ENCODE results near the gene STAMBPL1. TPM values are rescaled to one million over a fixed set of nuclear protein-coding genes. Genes with fewer than 3 reads are reported as not detected.

Gene STAMBPL1
- total and polyA plus RNA-seq, 2 experiments from 2014 or later: 7.9 to 36.0 TPM

- TF ChIP-seq CTCF (IDR thresholded peaks at IDR 0.05; ENCODE audit: low read depth, low read length): no peak
- H3K9me3 ChIP-seq (ENCODE audit: low read depth): no peaks in the 10 kb centered on the region
- H3K4me3 ChIP-seq: no peak overlapping the region
- no peak for DNase-seq (ENCODE audit: low read depth in 1 of 2, low spot score in 1 of 2)
- no peaks in the 10 kb centered on the region for H3K27me3 ChIP-seq
- no peaks in the 10 kb centered on the region for H3K36me3 ChIP-seq
- peaks cover 18% of the 10 kb centered on the region for H3K4me1 ChIP-seq (ENCODE audit: low read depth)
- H3K27ac ChIP-seq: no peak overlapping the region
Observed at GRCh38 chr10:88899886-88900285, 19.8 kb downstream of the STAMBPL1 start.

- H3K4me1 ChIP-seq (ENCODE audit: low read depth): peaks cover 15% of the 10 kb centered on the region
- H3K36me3 ChIP-seq: no peaks in the 10 kb centered on the region
- no peak overlapping the region for H3K27ac ChIP-seq
- H3K9me3 ChIP-seq (ENCODE audit: low read depth): no peaks in the 10 kb centered on the region
- no peaks in the 10 kb centered on the region for H3K27me3 ChIP-seq
- no peak overlapping the region for H3K4me3 ChIP-seq
- no peak for DNase-seq (ENCODE audit: low read depth in 1 of 2, low spot score in 1 of 2)
- TF ChIP-seq CTCF (IDR thresholded peaks at IDR 0.05; ENCODE audit: low read depth, low read length): no peak
Observed at GRCh38 chr10:88901206-88901983, 21.4 kb downstream of the STAMBPL1 start.

- DNase-seq (ENCODE audit: low read depth in 1 of 2, low spot score in 1 of 2): no peak
- no peaks in the 10 kb centered on the region for H3K27me3 ChIP-seq
- no peaks in the 10 kb centered on the region for H3K9me3 ChIP-seq (ENCODE audit: low read depth)
- H3K36me3 ChIP-seq: no peaks in the 10 kb centered on the region
- H3K27ac ChIP-seq: no peak overlapping the region
- TF ChIP-seq CTCF (IDR thresholded peaks at IDR 0.05; ENCODE audit: low read depth, low read length): no peak
- H3K4me1 ChIP-seq (ENCODE audit: low read depth): peaks cover 7% of the 10 kb centered on the region
- H3K4me3 ChIP-seq: no peak overlapping the region
Observed at GRCh38 chr10:88901984-88902789, 22.1 kb downstream of the STAMBPL1 start.

- H3K4me1 ChIP-seq (ENCODE audit: low read depth): no peaks in the 10 kb centered on the region
- no peaks in the 10 kb centered on the region for H3K27me3 ChIP-seq
- no peaks in the 10 kb centered on the region for H3K36me3 ChIP-seq
- no peak for DNase-seq (ENCODE audit: low read depth in 1 of 2, low spot score in 1 of 2)
- no peak for TF ChIP-seq CTCF (IDR thresholded peaks at IDR 0.05; ENCODE audit: low read depth, low read length)
- H3K9me3 ChIP-seq (ENCODE audit: low read depth): no peaks in the 10 kb centered on the region
- no peak overlapping the region for H3K4me3 ChIP-seq
- H3K27ac ChIP-seq: no peak overlapping the region
Observed at GRCh38 chr10:88903715-88904114, 23.7 kb downstream of the STAMBPL1 start.

GRCh38 chr10:88906921-88907320 lies 26.9 kb downstream of the STAMBPL1 start:
- Histone ChIP-seq H3K36me3 (no peaks in the 10 kb centered on the region), H3K4me3 (no peak overlapping the region), H3K9me3 (ENCODE audit: low read depth) (no peaks in the 10 kb centered on the region), H3K27me3 (no peaks in the 10 kb centered on the region), H3K27ac (no peak overlapping the region), H3K4me1 (ENCODE audit: low read depth) (no peaks in the 10 kb centered on the region)
- no peak for DNase-seq (ENCODE audit: low read depth in 1 of 2, low spot score in 1 of 2)
- TF ChIP-seq CTCF (IDR thresholded peaks at IDR 0.05; ENCODE audit: low read depth, low read length): no peak
